GM18858 (cell line): ENCODE measurements around the gene GMEB1.
"Not testable (repeated sequence)": the region's sequence is repeated elsewhere in the genome, so short reads cannot be mapped to it uniquely, and the experiment has no call there.

Experiments
- ATAC-seq: cut with Tn5 transposase; IDR thresholded peaks from one replicate; pipeline ENCODE4 v1.9.1; 2021; ENCODE audit not compliant: unreplicated experiment

Gene GMEB1

GRCh38 chr1:28750330-28750729 lies 81.7 kb downstream of the GMEB1 start:
- ATAC-seq, result no peak

GRCh38 chr1:28750771-28751294 lies 82.2 kb downstream of the GMEB1 start:
- ATAC-seq, result not testable (repeated sequence)

- no peak for ATAC-seq
These were observed 82.9 kb downstream of the GMEB1 start for GRCh38 chr1:28751315-28752060.

GRCh38 chr1:28755701-28756100 lies 87.1 kb downstream of the GMEB1 start:
- ATAC-seq, result no peak

GRCh38 chr1:28756846-28757245 lies 88.3 kb downstream of the GMEB1 start:
- ATAC-seq, result no peak

GRCh38 chr1:28758420-28758819 lies 89.8 kb downstream of the GMEB1 start:
- no peak for ATAC-seq

- ATAC-seq, result no peak
These were observed 90.7 kb downstream of the GMEB1 start for GRCh38 chr1:28759257-28759656.

GRCh38 chr1:28761189-28761588 lies 92.6 kb downstream of the GMEB1 start:
- ATAC-seq, result no peak

- no peak for ATAC-seq
These were observed 98.1 kb downstream of the GMEB1 start for GRCh38 chr1:28766532-28767183.
